ENCODE data around the gene GREB1. TPM values are rescaled to one million over a fixed set of nuclear protein-coding genes. Genes with fewer than 3 reads are reported as not detected.

GREB1 gene
- total and polyA plus RNA-seq, 2 of the 4 experiments (the other 2 are of a cell fraction): 0.05 TPM; not detected in 1

GRCh38 chr2:11550901-11551568 lies 17.2 kb downstream of the GREB1 start:
- Histone ChIP-seq H4K8ac (ENCODE audit: low read depth in 2 of 2, low read length in 2 of 2) (no peak overlapping the region), H2AFZ (replicated peaks; ENCODE audit: low read length, poor library complexity) (no peak overlapping the region), H2BK120ac (ENCODE audit: low read depth, low read length) (no peak overlapping the region), H4K5ac (ENCODE audit: low read depth, low read length) (no peak overlapping the region), H3K27ac (ENCODE audit: insufficient read depth, low read length) (no peak overlapping the region), H3K36me3 (ENCODE audit: control insufficient read depth, insufficient read depth, low read length) (no peaks in the 10 kb centered on the region), H3K9ac (ENCODE audit: low read depth, low read length) (no peak overlapping the region), H2BK5ac (ENCODE audit: low read depth, low read length, poor library complexity, severe bottlenecking) (no peak overlapping the region), H3K18ac (ENCODE audit: low read depth, low read length) (no peak overlapping the region), H3K23ac (ENCODE audit: low read depth, low read length) (no peak overlapping the region), H2BK15ac (ENCODE audit: low read depth, low read length) (no peak overlapping the region), H3K56ac (ENCODE audit: extremely low read depth, insufficient read depth, low read length) (no peak overlapping the region), H3K4me3 (ENCODE audit: insufficient read depth, low read depth, low read length) (no peak overlapping the region), H4K91ac (ENCODE audit: insufficient read depth, low read depth, low read length) (no peak overlapping the region), H3K4ac (ENCODE audit: low read depth, low read length) (no peak overlapping the region), H3K4me2 (ENCODE audit: low read depth, low read length) (no peak overlapping the region), H2BK20ac (ENCODE audit: low read depth, low read length) (no peak overlapping the region), H2AK9ac (replicated peaks; ENCODE audit: low read depth, low read length, poor library complexity) (no peak overlapping the region), H3K14ac (replicated peaks; ENCODE audit: low read depth, low read length) (no peak overlapping the region), H3K27me3 (ENCODE audit: control insufficient read depth, insufficient read depth, low read length) (peaks cover 30% of the 10 kb centered on the region), H3K4me1 (ENCODE audit: control insufficient read depth, insufficient read depth, low read length) (no peaks in the 10 kb centered on the region), H4K20me1 (ENCODE audit: insufficient read depth, low read length) (no peaks in the 10 kb centered on the region), H3K9me3 (ENCODE audit: control insufficient read depth, insufficient read depth, low read length) (peaks cover 6% of the 10 kb centered on the region; the same call in 1 of the 2 replicates), H2AK5ac (ENCODE audit: low read depth, low read length) (no peak overlapping the region), H3K9me1 (ENCODE audit: insufficient read depth, low read length) (no peaks in the 10 kb centered on the region), H3K79me1 (ENCODE audit: low read depth in 1 of 2, low read length in 2 of 2) (no peaks in the 10 kb centered on the region)
- TF ChIP-seq POLR2A (IDR thresholded peaks at IDR 0.05; ENCODE audit: low read depth, low read length) (no peak), ELK1 (IDR thresholded peaks at IDR 0.05; ENCODE audit: borderline replicate concordance, low read depth, low read length) (no peak), SMC3 (IDR thresholded peaks at IDR 0.05; ENCODE audit: low read depth, low read length) (no peak), CHD1 (IDR thresholded peaks at IDR 0.05; ENCODE audit: low read depth, low read length) (no peak), RAD21 (IDR thresholded peaks at IDR 0.05; ENCODE audit: low read length) (no peak), NFE2L2 (IDR thresholded peaks at IDR 0.05; ENCODE audit: low read depth, low read length) (no peak), USF2 (IDR thresholded peaks at IDR 0.05; ENCODE audit: low read depth, low read length) (no peak), MAFK (IDR thresholded peaks at IDR 0.05; ENCODE audit: low read depth, low read length) (no peak), BHLHE40 (IDR thresholded peaks at IDR 0.05; ENCODE audit: low read depth, low read length) (no peak), RFX5 (IDR thresholded peaks at IDR 0.05; ENCODE audit: low read depth, low read length) (no peak), RCOR1 (IDR thresholded peaks at IDR 0.05; ENCODE audit: insufficient replicate concordance, low read length) (no peak), CEBPB (IDR thresholded peaks at IDR 0.05; ENCODE audit: low read depth, low read length) (no peak), FOS (IDR thresholded peaks at IDR 0.05; ENCODE audit: low read depth, low read length) (no peak), MXI1 (IDR thresholded peaks at IDR 0.05; ENCODE audit: borderline replicate concordance, low read depth, low read length) (no peak)
- TF ChIP-seq, protein P1, sequence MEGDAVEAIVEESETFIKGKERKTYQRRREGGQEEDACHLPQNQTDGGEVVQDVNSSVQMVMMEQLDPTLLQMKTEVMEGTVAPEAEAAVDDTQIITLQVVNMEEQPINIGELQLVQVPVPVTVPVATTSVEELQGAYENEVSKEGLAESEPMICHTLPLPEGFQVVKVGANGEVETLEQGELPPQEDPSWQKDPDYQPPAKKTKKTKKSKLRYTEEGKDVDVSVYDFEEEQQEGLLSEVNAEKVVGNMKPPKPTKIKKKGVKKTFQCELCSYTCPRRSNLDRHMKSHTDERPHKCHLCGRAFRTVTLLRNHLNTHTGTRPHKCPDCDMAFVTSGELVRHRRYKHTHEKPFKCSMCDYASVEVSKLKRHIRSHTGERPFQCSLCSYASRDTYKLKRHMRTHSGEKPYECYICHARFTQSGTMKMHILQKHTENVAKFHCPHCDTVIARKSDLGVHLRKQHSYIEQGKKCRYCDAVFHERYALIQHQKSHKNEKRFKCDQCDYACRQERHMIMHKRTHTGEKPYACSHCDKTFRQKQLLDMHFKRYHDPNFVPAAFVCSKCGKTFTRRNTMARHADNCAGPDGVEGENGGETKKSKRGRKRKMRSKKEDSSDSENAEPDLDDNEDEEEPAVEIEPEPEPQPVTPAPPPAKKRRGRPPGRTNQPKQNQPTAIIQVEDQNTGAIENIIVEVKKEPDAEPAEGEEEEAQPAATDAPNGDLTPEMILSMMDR (conservative IDR thresholded peaks at IDR 0.05; ENCODE audit: low read depth, low read length): no peak
- CTCF ChIA-PET: no interaction called here
- intact Hi-C loops (cut with micrococcal nuclease) (no loop called here), dilution Hi-C loops (cut with HindIII; ENCODE audit: low sequenced_read_pairs, unreplicated experiment) (no loop called here), in situ Hi-C loops (cut with MboI; ENCODE audit: low sequenced_read_pairs) (no loop called here)
- no TSS peak for BruUV-seq (replicated peaks)
- no peak for DNase-seq
- ATAC-seq (ENCODE audit: low read depth): no peak
- no CpG with 5 or more reads among the region's 7 CpGs for WGBS, 2 experiments (ENCODE audit: extremely low coverage in 2 of 2, insufficient read length in 1 of 2)
- POLR2A ChIA-PET (ENCODE audit: unreplicated experiment): no interaction called here

All from IMR-90 (cell line).